CD4-positive, alpha-beta memory T cell (primary cell): ENCODE data around the gene SMC6. TPM values are rescaled to one million over a fixed set of nuclear protein-coding genes. Genes with fewer than 3 reads are reported as not detected.

Experiments used
- CTCF ChIA-PET: fragments of 350-600 bp; sonication (Branson Sonifier 250); formaldehyde crosslinking; loops from one replicate; lab custom pipeline; 2021; ENCODE audit warnings: inconsistent platforms; ENCODE audit not compliant: partially characterized antibody; lab: Charles Lee
- POLR2A ChIA-PET: fragments of 350-600 bp; sonication (Branson Sonifier 250); formaldehyde crosslinking; loops from one replicate; lab custom pipeline; 2021; ENCODE audit not compliant: partially characterized antibody; lab: Charles Lee
- DNase-seq, 5 donors: peaks; one replicate each; pipeline versions ENCODE4 v3.0.0 to v3.0.0-alpha.2; 2020 to 2022; ENCODE audit warnings: mixed read lengths in 1 of 5
- H3K27ac ChIP-seq: one replicate; pipeline ENCODE4 v1.7.0; 2013; ENCODE audit warnings: low read depth, low read length
- H3K27me3 ChIP-seq: 2 replicates; pipeline ENCODE4 v1.7.0; 2013; ENCODE audit warnings: mild to moderate bottlenecking, low read length, moderate library complexity; ENCODE audit not compliant: insufficient read depth
- H3K36me3 ChIP-seq: 2 replicates; pipeline ENCODE4 v1.7.0; 2013; ENCODE audit warnings: mild to moderate bottlenecking, low read length, moderate library complexity; ENCODE audit not compliant: insufficient read depth
- H3K4me1 ChIP-seq: 2 replicates; pipeline ENCODE4 v1.7.0; 2013; ENCODE audit warnings: mild to moderate bottlenecking, low read length, moderate library complexity; ENCODE audit not compliant: insufficient read depth
- H3K4me3 ChIP-seq, 2 donors: one replicate each; pipeline ENCODE4 v1.7.0; 2013; ENCODE audit warnings: low read length in 2 of 2, mild to moderate bottlenecking in 1 of 2
- H3K9me3 ChIP-seq, 2 donors: one replicate each; pipeline ENCODE4 v1.7.0; 2013; ENCODE audit warnings: low read length in 2 of 2, control low read depth in 1 of 2; ENCODE audit not compliant: control insufficient read depth in 1 of 2
- H3K27ac Mint-ChIP-seq, 7 donors: one replicate each; pipeline ENCODE4 v1.8.0; 2020 to 2021; ENCODE audit warnings: mixed read lengths in 7 of 7, mild to moderate bottlenecking in 6 of 7, inconsistent platforms in 3 of 7, moderate library complexity in 3 of 7
- H3K27me3 Mint-ChIP-seq, 2 donors: one replicate each; pipeline ENCODE4 v1.8.0; 2020 to 2021; ENCODE audit warnings: mixed read lengths in 2 of 2
- H3K36me3 Mint-ChIP-seq, 2 donors: one replicate each; pipeline ENCODE4 v1.8.0; 2020 to 2021; ENCODE audit warnings: mixed read lengths in 2 of 2, inconsistent platforms in 1 of 2, mild to moderate bottlenecking in 1 of 2
- H3K4me1 Mint-ChIP-seq, 4 donors: one replicate each; pipeline ENCODE4 v1.8.0; 2020 to 2021; ENCODE audit warnings: mixed read lengths in 4 of 4, mild to moderate bottlenecking in 1 of 4
- H3K4me3 Mint-ChIP-seq, 8 donors: one replicate each; pipeline ENCODE4 v1.8.0; 2020 to 2021; ENCODE audit warnings: mixed read lengths in 8 of 8, mild to moderate bottlenecking in 7 of 8, moderate library complexity in 6 of 8, inconsistent platforms in 3 of 8
- H3K9me3 Mint-ChIP-seq, 8 donors: one replicate each; pipeline ENCODE4 v1.8.0; 2020 to 2021; ENCODE audit warnings: mixed read lengths in 8 of 8, mild to moderate bottlenecking in 5 of 8, inconsistent platforms in 3 of 8, moderate library complexity in 1 of 8
- intact Hi-C: fragments of 100-400 bp; cut with micrococcal nuclease; formaldehyde crosslinking; loops from one replicate; pipeline ENCODE4 v1.15.1; 2023
- polyA plus RNA-seq, 2 donors: library from polyadenylated mRNA; unstranded; fragments of 300-500 nt; fragmentation: Illumina TruSeq; gene quantifications; one replicate each; pipeline ENCODE4 v1.2.3, GENCODE V29; 2021
- total RNA-seq, 2 experiments: library from RNA; stranded (reverse); gene quantifications; one replicate each; pipeline ENCODE4 v1.2.3, GENCODE V29; 2021

The SMC6 gene
- total and polyA plus RNA-seq, 4 experiments from 2014 or later = 4.8 to 19.2 (median 17.4) TPM

GRCh38 chr2:17752892-17753802 is 463 bp downstream of the SMC6 start:
- Mint-ChIP-seq H3K9me3 (no peaks in the 10 kb centered on the region), H3K27ac (peak overlapping the region; percentile 86 to 99 (median 95)), H3K27me3 (no peaks in the 10 kb centered on the region), H3K36me3 (peaks cover 0 to 9% of the 10 kb centered on the region in 2 donors), H3K4me1 (peaks cover 19 to 34% (median 24%) of the 10 kb centered on the region in 4 donors), H3K4me3 (peak overlapping the region; percentile 90 to 97 (median 94))
- ChIA-PET POLR2A (no interaction called here), CTCF (no interaction called here)
- Histone ChIP-seq H3K4me1 (peaks cover 31% of the 10 kb centered on the region), H3K9me3 (no peaks in the 10 kb centered on the region), H3K27me3 (no peaks in the 10 kb centered on the region), H3K27ac (peak overlapping the region; percentile 95), H3K4me3 (peak overlapping the region; percentile 86 to 90), H3K36me3 (no peaks in the 10 kb centered on the region)
- no peak for DNase-seq
- intact Hi-C loops = loop anchor here (1.0 kb wide), 1 partner anchor 1595 kb away; no protein-coding TSS in a partner anchor

- intact Hi-C loops = no loop called here
- ChIA-PET POLR2A (no interaction called here), CTCF (no interaction called here)
- DNase-seq = no peak
- Mint-ChIP-seq H3K27ac (peak overlapping the region in 5 of 7 donors; percentile 41 to 95 (median 94)), H3K4me3 (peak overlapping the region in 7 of 8 donors; percentile 90 to 97 (median 94)), H3K27me3 (no peaks in the 10 kb centered on the region), H3K4me1 (peaks cover 19 to 34% (median 24%) of the 10 kb centered on the region in 4 donors), H3K36me3 (peaks cover 0 to 9% of the 10 kb centered on the region in 2 donors), H3K9me3 (no peaks in the 10 kb centered on the region)
- no peaks in the 10 kb centered on the region for H3K36me3 ChIP-seq
- H3K4me1 ChIP-seq = peaks cover 31% of the 10 kb centered on the region
- H3K4me3 ChIP-seq = no peak overlapping the region
- H3K27ac ChIP-seq = no peak overlapping the region
- no peaks in the 10 kb centered on the region for H3K27me3 ChIP-seq
- H3K9me3 ChIP-seq = no peaks in the 10 kb centered on the region
Measured at GRCh38 chr2:17752246-17752645, 1.4 kb downstream of the SMC6 start.

GRCh38 chr2:17749753-17750438 is 3.7 kb downstream of the SMC6 start:
- Mint-ChIP-seq H3K4me3 (peak overlapping the region in 4 of 8 donors; percentile 12 to 33 (median 22)), H3K9me3 (no peaks in the 10 kb centered on the region), H3K4me1 (peaks cover 17 to 31% (median 23%) of the 10 kb centered on the region in 4 donors), H3K27ac (peak overlapping the region in 6 of 7 donors; percentile 3 to 90 (median 56)), H3K36me3 (peaks cover 2 to 12% of the 10 kb centered on the region in 2 donors), H3K27me3 (no peaks in the 10 kb centered on the region)
- intact Hi-C loops = no loop called here
- DNase-seq = no peak
- Histone ChIP-seq H3K4me1 (peaks cover 28% of the 10 kb centered on the region), H3K27me3 (no peaks in the 10 kb centered on the region), H3K9me3 (no peaks in the 10 kb centered on the region), H3K4me3 (no peak overlapping the region), H3K36me3 (no peaks in the 10 kb centered on the region), H3K27ac (no peak overlapping the region)
- CTCF ChIA-PET = interaction anchor here (1.7 kb wide), 1 partner anchor 26 kb away, joined by 3 read pairs; no protein-coding TSS in a partner anchor
- POLR2A ChIA-PET = no interaction called here

- no peak overlapping the region for H3K27ac Mint-ChIP-seq
- no peak for DNase-seq
- no peaks in the 10 kb centered on the region for H3K27me3 Mint-ChIP-seq
- peaks cover 14 to 25% (median 18%) of the 10 kb centered on the region in 4 donors for H3K4me1 Mint-ChIP-seq
- H3K9me3 Mint-ChIP-seq = no peaks in the 10 kb centered on the region
- Histone ChIP-seq H3K36me3 (no peaks in the 10 kb centered on the region), H3K4me3 (no peak overlapping the region), H3K27ac (no peak overlapping the region), H3K4me1 (peaks cover 22% of the 10 kb centered on the region), H3K9me3 (no peaks in the 10 kb centered on the region), H3K27me3 (no peaks in the 10 kb centered on the region)
- ChIA-PET CTCF (no interaction called here), POLR2A (no interaction called here)
- H3K4me3 Mint-ChIP-seq = no peak overlapping the region
- H3K36me3 Mint-ChIP-seq = peaks cover 7 to 14% of the 10 kb centered on the region in 2 donors
- intact Hi-C loops = no loop called here
Measured at GRCh38 chr2:17748745-17749144, 4.9 kb downstream of the SMC6 start.

GRCh38 chr2:17747684-17748452 is 5.7 kb downstream of the SMC6 start:
- Mint-ChIP-seq H3K4me3 (no peak overlapping the region), H3K36me3 (peaks cover 7 to 16% of the 10 kb centered on the region in 2 donors), H3K27me3 (no peaks in the 10 kb centered on the region), H3K27ac (peak overlapping the region in 1 of 7 donors; percentile 37), H3K4me1 (peaks cover 12 to 22% (median 16%) of the 10 kb centered on the region in 4 donors), H3K9me3 (no peaks in the 10 kb centered on the region)
- Histone ChIP-seq H3K9me3 (no peaks in the 10 kb centered on the region), H3K27me3 (no peaks in the 10 kb centered on the region), H3K36me3 (no peaks in the 10 kb centered on the region), H3K4me3 (no peak overlapping the region), H3K4me1 (peaks cover 19% of the 10 kb centered on the region), H3K27ac (no peak overlapping the region)
- POLR2A ChIA-PET = no interaction called here
- no peak for DNase-seq
- CTCF ChIA-PET = interaction anchor here (1.0 kb wide), 1 partner anchor 23 kb away, joined by 3 read pairs; no protein-coding TSS in a partner anchor
- intact Hi-C loops = no loop called here

- peak overlapping the region in 2 of 7 donors; percentile 36 to 72 for H3K27ac Mint-ChIP-seq
- intact Hi-C loops = no loop called here
- H3K9me3 Mint-ChIP-seq = no peaks in the 10 kb centered on the region
- peaks cover 0 to 6% (median 2%) of the 10 kb centered on the region in 4 donors for H3K4me1 Mint-ChIP-seq
- CTCF ChIA-PET = no interaction called here
- H3K4me1 ChIP-seq = no peaks in the 10 kb centered on the region
- peaks cover 16% of the 10 kb centered on the region for H3K36me3 ChIP-seq
- POLR2A ChIA-PET = no interaction called here
- H3K4me3 Mint-ChIP-seq = no peak overlapping the region
- H3K36me3 Mint-ChIP-seq = peaks cover 48 to 56% of the 10 kb centered on the region in 2 donors
- no peak overlapping the region for H3K27ac ChIP-seq
- DNase-seq = no peak
- H3K27me3 Mint-ChIP-seq = no peaks in the 10 kb centered on the region
- H3K27me3 ChIP-seq = no peaks in the 10 kb centered on the region
- no peaks in the 10 kb centered on the region for H3K9me3 ChIP-seq
- no peak overlapping the region for H3K4me3 ChIP-seq
Measured at GRCh38 chr2:17740203-17740602, 13.4 kb downstream of the SMC6 start.
